ENCODE measurements around the gene PRKN.

PRKN gene

DNA sequence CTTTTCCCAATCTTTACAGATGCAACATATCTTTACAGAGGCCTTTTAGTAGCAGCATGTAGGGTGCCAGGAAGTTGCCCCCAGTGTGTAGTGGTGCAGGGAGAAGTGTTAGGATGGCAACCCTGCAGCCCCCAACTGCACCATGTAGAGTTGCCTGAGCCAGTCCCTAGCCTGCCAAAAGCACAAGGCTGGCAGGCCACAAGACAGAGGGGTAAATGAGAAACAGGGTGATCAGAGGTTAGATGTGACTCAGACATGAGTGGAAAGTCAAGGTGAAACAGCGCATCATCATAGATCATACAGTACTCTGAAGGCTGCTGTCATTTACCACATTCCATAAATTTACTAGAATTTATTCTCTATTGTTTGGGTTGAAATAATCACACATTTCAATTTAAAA is 467.5 kb downstream of the PRKN start:
- TF ChIP-seq RARB (CRISPR knock-in tag; IDR thresholded peaks at IDR 0.05) (no peak), OSR1 (CRISPR knock-in tag; IDR thresholded peaks at IDR 0.05) (no peak), CSDC2 (CRISPR knock-in tag; IDR thresholded peaks at IDR 0.05) (no peak), ZNF8 (CRISPR knock-in tag; IDR thresholded peaks at IDR 0.05) (no peak), ZC3H10 (CRISPR knock-in tag; IDR thresholded peaks at IDR 0.05) (no peak), ZFP30 (CRISPR knock-in tag; IDR thresholded peaks at IDR 0.05) (no peak), SNAI2 (CRISPR knock-in tag; IDR thresholded peaks at IDR 0.05) (no peak), ZFP3 (CRISPR knock-in tag; IDR thresholded peaks at IDR 0.05) (no peak), ISL1 (CRISPR knock-in tag; IDR thresholded peaks at IDR 0.05) (no peak), ZNF565 (CRISPR knock-in tag; conservative IDR thresholded peaks at IDR 0.05; ENCODE audit: low read depth) (no peak), TCF4 (CRISPR knock-in tag; IDR thresholded peaks at IDR 0.05; ENCODE audit: borderline replicate concordance) (no peak), ARNTL (CRISPR knock-in tag; IDR thresholded peaks at IDR 0.05; ENCODE audit: borderline replicate concordance, low read depth) (no peak), PPARA (CRISPR knock-in tag; IDR thresholded peaks at IDR 0.05; ENCODE audit: borderline replicate concordance) (no peak)
- TF ChIP-seq, protein P1, sequence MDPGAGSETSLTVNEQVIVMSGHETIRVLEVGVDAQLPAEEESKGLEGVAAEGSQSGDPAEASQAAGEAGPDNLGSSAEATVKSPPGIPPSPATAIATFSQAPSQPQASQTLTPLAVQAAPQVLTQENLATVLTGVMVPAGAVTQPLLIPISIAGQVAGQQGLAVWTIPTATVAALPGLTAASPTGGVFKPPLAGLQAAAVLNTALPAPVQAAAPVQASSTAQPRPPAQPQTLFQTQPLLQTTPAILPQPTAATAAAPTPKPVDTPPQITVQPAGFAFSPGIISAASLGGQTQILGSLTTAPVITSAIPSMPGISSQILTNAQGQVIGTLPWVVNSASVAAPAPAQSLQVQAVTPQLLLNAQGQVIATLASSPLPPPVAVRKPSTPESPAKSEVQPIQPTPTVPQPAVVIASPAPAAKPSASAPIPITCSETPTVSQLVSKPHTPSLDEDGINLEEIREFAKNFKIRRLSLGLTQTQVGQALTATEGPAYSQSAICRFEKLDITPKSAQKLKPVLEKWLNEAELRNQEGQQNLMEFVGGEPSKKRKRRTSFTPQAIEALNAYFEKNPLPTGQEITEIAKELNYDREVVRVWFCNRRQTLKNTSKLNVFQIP (CRISPR knock-in tag; IDR thresholded peaks at IDR 0.05; ENCODE audit: borderline replicate concordance, low read depth), result no peak
- TF ChIP-seq, protein P2, sequence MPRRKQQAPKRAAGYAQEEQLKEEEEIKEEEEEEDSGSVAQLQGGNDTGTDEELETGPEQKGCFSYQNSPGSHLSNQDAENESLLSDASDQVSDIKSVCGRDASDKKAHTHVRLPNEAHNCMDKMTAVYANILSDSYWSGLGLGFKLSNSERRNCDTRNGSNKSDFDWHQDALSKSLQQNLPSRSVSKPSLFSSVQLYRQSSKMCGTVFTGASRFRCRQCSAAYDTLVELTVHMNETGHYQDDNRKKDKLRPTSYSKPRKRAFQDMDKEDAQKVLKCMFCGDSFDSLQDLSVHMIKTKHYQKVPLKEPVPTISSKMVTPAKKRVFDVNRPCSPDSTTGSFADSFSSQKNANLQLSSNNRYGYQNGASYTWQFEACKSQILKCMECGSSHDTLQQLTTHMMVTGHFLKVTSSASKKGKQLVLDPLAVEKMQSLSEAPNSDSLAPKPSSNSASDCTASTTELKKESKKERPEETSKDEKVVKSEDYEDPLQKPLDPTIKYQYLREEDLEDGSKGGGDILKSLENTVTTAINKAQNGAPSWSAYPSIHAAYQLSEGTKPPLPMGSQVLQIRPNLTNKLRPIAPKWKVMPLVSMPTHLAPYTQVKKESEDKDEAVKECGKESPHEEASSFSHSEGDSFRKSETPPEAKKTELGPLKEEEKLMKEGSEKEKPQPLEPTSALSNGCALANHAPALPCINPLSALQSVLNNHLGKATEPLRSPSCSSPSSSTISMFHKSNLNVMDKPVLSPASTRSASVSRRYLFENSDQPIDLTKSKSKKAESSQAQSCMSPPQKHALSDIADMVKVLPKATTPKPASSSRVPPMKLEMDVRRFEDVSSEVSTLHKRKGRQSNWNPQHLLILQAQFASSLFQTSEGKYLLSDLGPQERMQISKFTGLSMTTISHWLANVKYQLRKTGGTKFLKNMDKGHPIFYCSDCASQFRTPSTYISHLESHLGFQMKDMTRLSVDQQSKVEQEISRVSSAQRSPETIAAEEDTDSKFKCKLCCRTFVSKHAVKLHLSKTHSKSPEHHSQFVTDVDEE (CRISPR knock-in tag; IDR thresholded peaks at IDR 0.05), result no peak
- TF ChIP-seq, protein P3, sequence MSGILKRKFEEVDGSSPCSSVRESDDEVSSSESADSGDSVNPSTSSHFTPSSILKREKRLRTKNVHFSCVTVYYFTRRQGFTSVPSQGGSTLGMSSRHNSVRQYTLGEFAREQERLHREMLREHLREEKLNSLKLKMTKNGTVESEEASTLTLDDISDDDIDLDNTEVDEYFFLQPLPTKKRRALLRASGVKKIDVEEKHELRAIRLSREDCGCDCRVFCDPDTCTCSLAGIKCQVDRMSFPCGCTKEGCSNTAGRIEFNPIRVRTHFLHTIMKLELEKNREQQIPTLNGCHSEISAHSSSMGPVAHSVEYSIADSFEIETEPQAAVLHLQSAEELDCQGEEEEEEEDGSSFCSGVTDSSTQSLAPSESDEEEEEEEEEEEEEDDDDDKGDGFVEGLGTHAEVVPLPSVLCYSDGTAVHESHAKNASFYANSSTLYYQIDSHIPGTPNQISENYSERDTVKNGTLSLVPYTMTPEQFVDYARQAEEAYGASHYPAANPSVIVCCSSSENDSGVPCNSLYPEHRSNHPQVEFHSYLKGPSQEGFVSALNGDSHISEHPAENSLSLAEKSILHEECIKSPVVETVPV (CRISPR knock-in tag; IDR thresholded peaks at IDR 0.05), result no peak
- no peak for ATAC-seq

DNA sequence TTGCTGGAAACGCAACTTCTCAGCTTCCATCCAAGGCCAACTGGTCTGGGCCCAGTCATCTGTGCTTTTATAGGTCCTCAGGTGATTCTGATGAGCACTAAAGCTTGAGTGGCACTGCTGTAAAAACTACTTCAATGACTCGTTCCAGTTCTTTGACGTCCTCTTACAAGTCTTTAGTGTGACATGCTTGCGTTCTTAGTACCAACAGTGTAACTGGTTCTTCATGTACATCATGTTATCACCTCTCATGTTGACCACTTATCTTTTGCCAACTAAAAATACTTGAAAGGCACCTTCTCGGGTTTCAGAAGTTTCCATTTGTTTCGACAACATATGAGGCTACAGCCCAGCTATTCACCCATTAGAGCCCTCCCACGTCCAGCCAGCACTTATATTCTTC is 468.9 kb downstream of the PRKN start:
- TF ChIP-seq, protein P4, sequence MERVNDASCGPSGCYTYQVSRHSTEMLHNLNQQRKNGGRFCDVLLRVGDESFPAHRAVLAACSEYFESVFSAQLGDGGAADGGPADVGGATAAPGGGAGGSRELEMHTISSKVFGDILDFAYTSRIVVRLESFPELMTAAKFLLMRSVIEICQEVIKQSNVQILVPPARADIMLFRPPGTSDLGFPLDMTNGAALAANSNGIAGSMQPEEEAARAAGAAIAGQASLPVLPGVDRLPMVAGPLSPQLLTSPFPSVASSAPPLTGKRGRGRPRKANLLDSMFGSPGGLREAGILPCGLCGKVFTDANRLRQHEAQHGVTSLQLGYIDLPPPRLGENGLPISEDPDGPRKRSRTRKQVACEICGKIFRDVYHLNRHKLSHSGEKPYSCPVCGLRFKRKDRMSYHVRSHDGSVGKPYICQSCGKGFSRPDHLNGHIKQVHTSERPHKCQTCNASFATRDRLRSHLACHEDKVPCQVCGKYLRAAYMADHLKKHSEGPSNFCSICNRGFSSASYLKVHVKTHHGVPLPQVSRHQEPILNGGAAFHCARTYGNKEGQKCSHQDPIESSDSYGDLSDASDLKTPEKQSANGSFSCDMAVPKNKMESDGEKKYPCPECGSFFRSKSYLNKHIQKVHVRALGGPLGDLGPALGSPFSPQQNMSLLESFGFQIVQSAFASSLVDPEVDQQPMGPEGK (CRISPR knock-in tag; IDR thresholded peaks at IDR 0.05; ENCODE audit: borderline replicate concordance), result no peak
- no peak for TF ChIP-seq OSR1 (CRISPR knock-in tag; IDR thresholded peaks at IDR 0.05)
- no peak for ATAC-seq

DNA sequence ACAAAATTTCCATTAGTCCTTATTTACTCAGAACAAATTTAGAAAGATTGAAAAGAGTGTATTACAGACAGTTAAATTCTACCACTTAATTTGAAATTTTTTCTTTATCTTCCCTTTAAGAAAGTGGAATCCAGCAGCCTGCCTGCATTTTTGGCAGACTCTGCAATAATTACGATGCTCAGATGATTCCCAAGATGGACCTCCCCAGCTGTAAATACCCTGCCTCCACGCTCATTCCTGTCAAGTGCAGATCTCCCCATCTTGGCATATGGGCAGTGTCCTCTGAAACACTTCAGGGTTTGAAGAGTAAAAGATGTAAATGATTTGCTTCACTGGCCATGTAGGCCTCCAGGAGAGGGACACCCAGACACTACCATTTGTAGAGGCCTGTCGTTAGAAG is 471.2 kb downstream of the PRKN start:
- no peak for ATAC-seq
- TF ChIP-seq, protein P2 (CRISPR knock-in tag; IDR thresholded peaks at IDR 0.05), result no peak
- TF ChIP-seq ZNF565 (CRISPR knock-in tag; conservative IDR thresholded peaks at IDR 0.05; ENCODE audit: low read depth), result no peak
- TF ChIP-seq GLIS3 (CRISPR knock-in tag; IDR thresholded peaks at IDR 0.05), result no peak
- TF ChIP-seq, protein P4 (CRISPR knock-in tag; IDR thresholded peaks at IDR 0.05; ENCODE audit: borderline replicate concordance), result no peak
- no peak for TF ChIP-seq TCF4 (CRISPR knock-in tag; IDR thresholded peaks at IDR 0.05; ENCODE audit: borderline replicate concordance)
- TF ChIP-seq, protein P5, sequence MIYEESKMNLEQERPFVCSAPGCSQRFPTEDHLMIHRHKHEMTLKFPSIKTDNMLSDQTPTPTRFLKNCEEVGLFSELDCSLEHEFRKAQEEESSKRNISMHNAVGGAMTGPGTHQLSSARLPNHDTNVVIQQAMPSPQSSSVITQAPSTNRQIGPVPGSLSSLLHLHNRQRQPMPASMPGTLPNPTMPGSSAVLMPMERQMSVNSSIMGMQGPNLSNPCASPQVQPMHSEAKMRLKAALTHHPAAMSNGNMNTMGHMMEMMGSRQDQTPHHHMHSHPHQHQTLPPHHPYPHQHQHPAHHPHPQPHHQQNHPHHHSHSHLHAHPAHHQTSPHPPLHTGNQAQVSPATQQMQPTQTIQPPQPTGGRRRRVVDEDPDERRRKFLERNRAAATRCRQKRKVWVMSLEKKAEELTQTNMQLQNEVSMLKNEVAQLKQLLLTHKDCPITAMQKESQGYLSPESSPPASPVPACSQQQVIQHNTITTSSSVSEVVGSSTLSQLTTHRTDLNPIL (CRISPR knock-in tag; IDR thresholded peaks at IDR 0.05; ENCODE audit: low read depth), result no peak
- TF ChIP-seq ZC3H10 (CRISPR knock-in tag; IDR thresholded peaks at IDR 0.05), result no peak
- TF ChIP-seq, protein P3 (CRISPR knock-in tag; IDR thresholded peaks at IDR 0.05), result no peak
- no peak for TF ChIP-seq SNAI2 (CRISPR knock-in tag; IDR thresholded peaks at IDR 0.05)
- no peak for TF ChIP-seq RARB (CRISPR knock-in tag; IDR thresholded peaks at IDR 0.05)
- TF ChIP-seq ZFP3 (CRISPR knock-in tag; IDR thresholded peaks at IDR 0.05), result no peak
- TF ChIP-seq, protein P1 (CRISPR knock-in tag; IDR thresholded peaks at IDR 0.05; ENCODE audit: borderline replicate concordance, low read depth), result no peak

Data from SK-N-SH treated with all-trans-retinoic acid at 6 μM for 48 hours (cell line).